Activated effector memory CD4-positive, alpha-beta T cell treated with Interleukin-2 at 50 U/mL for 16 hours (primary cell): ENCODE results near the gene ZNF273.
"Not testable (repeated sequence)": the region's sequence is repeated elsewhere in the genome, so short reads cannot be mapped to it uniquely, and the experiment has no call there.

Source experiments
- DNase-seq: peaks from one replicate; pipeline ENCODE4 v3.0.0-alpha.2; 2020

ZNF273 gene

DNA sequence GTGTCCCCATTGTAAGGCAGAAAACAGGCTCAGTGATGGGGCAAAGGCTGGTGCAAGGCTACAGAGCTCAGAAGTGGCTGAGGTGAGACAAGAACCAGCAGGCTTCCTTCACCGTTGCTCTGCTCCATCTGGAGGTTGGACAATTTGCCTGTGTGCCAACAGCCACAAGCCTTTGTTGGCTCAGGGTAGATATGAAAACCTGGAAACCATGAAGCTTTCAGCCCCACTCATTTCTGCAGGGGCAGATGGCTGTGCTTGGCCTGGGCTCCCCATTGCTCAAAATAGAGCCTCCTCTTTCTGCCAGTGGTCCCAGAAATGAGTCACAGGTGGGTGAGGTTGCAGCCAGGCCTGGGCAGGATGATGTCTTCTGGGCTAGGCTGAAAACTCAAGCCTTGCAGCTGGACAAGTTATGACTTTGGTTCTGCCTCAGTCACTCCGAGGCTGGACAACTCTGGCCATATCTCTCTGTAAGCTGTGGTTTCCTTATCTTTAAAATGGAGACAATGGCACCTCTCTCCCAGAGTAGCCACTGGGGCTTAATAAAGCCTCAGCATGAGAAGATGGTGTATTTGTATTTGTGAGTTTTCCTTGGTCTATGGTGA lies 12.2 kb upstream of the ZNF273 start:
- DNase-seq = no peak

DNA sequence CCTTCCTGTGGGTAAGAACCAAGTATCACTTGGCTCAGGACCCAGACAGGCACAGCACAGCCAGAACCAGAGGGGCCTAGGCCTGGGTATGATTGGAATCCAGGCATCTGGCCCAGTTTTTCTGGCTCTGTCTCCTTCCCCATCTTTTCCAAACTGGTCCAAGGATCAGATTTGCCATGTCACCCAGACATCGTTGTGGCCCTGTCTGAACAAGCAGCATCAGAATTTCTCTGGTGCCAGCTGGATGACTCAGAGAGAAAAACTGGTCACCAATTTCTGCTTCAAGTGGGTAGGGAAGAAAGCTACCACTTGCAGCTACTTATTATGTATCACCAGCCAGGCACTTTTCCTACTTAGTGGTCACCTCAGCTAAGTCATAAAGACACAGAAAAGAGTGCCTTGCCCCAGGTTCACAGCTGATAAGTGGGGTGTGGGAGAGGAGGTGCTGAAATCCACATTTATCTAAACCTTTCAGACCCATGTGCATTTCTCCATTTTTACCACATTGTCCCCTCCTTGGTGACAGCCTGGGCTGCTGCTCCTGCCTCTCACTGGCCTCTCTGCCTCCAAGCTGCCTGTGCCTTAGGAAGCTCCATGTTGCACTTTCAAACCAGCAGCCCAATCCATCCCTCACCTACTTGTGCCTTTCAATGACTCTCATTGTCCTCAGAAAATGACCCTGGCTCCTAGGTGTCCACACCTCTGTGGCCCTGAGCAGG lies 11.6 kb upstream of the ZNF273 start:
- not testable (repeated sequence) for DNase-seq

DNA sequence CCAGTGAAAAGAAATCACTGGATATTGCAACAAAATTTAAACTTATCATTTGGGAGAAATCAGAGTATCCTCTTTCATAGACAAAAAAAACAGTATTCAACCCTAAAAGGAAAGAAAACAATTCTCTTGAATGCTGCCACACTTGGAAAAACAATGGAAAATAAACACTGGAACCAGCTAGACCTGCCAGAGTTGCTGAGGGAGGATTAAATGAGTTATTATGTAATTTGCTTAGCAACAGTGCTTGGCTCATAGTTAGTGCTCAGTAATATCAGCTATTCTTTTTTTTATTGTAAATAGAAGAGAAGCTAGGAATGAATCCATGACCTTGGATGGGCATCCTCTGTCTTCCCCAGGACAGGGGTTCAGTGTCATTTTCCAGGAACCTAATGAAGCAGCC lies 11.0 kb upstream of the ZNF273 start:
- DNase-seq = no peak

- no peak for DNase-seq
Measured at GRCh38 chr7:64892666-64893309, 10.3 kb upstream of the ZNF273 start.

- no peak for DNase-seq
Measured at GRCh38 chr7:64893401-64893800, 9.7 kb upstream of the ZNF273 start.

DNA sequence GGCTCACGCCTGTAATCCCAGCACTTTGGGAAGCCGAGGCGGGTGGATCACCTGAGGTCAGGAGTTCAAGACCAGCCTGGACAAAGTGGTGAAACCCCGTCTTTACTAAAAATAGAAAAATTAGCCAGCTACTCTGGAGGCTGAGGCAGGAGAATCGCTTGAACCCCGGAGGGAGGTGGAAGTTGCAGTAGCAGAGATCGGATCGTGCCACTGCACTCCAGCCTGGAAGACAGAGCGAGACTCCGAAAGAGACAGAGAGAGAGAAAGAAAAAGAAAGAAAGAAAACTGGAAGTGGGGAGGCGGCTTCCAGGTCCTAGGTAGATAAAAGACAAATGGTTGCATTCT lies 640 bp upstream of the ZNF273 start:
- not testable (repeated sequence) for DNase-seq

GRCh38 chr7:64904008-64904407 lies 935 bp downstream of the ZNF273 start:
- DNase-seq = no peak

GRCh38 chr7:64905133-64905532 lies 2.1 kb downstream of the ZNF273 start:
- no peak for DNase-seq

DNA sequence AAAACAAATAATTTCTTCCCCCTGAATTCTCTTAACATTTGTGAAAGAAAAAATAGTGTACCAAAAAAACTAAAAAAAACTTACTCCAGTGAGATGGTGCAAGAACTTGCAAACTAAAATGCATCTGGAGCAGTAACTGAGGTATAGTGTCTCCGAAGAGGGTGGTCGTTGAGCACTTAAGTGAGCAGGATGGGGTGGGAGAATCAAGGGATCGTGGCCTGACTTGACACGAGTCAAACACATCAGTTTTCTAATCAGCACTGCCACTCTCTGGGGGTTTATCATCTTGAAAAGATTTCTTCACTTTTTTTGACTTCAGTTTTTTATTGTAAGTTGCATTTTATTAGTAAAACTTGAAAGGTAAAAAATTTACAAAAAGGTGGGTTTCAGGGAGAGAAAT lies 2.5 kb downstream of the ZNF273 start:
- DNase-seq = no peak

GRCh38 chr7:64907641-64908326 lies 4.7 kb downstream of the ZNF273 start:
- no peak for DNase-seq

DNA sequence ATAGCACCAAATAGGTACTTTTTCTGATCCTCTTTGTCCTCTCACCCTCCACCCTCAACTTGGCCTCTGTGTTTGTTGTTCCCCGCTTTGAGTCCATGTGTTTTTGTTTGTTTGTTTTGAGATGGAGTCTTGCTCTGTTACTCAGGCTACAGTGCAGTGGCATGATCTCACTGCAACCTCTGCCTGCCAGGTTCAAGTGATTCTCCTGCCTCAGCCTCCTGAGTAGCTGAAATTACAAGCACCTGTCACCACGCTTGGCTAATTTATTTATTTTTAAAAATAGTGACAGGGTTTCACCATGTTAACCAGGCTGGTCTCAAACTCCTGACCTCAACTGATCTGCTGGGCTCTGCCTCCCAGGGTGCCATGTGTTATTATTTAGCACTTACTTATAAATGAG lies 5.3 kb downstream of the ZNF273 start:
- DNase-seq = no peak

GRCh38 chr7:64914557-64914956 lies 11.5 kb downstream of the ZNF273 start:
- no peak for DNase-seq

- DNase-seq = not testable (repeated sequence)
Measured at GRCh38 chr7:64915301-64915700, 12.2 kb downstream of the ZNF273 start.

DNA sequence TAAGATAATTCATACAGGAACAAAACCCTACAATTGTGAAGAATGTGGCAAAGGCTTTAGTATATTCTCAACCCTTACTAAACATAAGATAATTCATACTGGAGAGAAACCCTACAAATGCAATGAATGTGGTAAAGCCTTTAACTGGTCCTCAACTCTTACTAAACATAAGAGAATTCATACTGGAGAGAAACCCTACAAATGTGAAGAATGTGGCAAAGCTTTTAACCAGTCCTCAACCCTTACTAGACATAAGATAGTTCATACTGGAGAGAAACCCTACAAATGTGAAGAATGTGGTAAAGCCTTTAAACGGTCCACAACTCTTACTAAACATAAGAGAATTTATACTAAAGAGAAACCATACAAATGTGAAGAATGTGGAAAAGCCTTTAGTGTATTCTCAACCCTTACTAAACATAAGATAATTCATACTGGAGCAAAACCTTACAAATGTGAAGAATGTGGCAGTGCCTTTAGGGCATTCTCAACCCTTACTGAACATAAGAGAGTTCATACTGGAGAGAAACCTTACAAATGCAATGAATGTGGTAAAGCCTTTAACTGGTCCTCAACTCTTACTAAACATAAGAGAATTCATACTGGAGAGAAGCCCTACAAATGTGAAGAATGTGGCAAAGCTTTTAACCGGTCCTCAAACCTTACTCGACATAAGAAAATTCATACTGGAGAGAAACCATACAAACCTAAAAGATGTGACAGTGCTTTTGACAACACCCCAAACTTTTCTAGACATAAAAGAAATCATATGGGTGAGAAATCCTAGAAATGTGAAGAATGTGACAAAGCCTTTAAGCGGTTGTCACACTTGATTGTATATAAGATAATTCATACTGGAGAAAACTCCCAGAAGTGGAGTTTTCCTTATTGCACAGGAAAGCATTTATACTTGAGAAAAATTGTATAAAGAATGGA lies 25.4 kb downstream of the ZNF273 start:
- DNase-seq = not testable (repeated sequence)

GRCh38 chr7:64934478-64934877 lies 31.4 kb downstream of the ZNF273 start:
- no peak for DNase-seq

DNA sequence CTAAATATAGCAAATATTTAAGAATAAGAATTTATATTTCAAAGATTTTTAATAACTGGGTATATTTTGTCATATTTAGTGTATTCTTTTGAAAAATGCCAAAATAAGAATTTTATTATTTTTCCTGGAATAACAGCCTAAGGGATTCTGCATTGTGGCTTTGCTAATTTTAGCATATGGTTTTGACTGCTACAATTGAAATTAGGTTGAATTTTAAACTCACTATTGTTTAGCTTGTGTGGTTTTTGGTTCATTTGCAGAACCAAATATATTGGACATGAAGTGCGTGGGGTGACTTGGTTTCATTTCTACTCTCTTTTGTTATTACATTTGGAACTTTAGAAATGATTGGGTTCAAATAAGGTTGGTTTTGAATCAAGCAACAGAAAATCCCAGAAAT lies 35.5 kb downstream of the ZNF273 start:
- DNase-seq = no peak

DNA sequence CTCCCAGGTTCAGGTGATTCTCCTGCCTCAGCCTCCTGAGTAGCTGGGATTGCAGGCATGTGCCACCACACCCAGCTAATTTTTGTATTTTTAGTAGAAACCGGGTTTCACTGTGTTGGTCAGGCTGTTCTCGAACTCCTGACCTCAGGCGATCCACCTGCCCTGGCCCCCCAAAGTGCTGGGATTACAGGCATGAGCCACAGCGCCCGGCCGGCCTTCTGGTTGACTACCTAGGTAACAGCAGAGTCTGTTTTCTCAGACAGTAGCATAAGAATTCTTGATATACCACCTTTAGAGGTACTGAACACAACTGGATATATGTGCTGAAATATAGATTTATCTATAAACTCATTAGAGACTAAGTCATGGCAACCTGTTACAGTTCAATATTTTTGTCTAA lies 36.9 kb downstream of the ZNF273 start:
- not testable (repeated sequence) for DNase-seq

DNA sequence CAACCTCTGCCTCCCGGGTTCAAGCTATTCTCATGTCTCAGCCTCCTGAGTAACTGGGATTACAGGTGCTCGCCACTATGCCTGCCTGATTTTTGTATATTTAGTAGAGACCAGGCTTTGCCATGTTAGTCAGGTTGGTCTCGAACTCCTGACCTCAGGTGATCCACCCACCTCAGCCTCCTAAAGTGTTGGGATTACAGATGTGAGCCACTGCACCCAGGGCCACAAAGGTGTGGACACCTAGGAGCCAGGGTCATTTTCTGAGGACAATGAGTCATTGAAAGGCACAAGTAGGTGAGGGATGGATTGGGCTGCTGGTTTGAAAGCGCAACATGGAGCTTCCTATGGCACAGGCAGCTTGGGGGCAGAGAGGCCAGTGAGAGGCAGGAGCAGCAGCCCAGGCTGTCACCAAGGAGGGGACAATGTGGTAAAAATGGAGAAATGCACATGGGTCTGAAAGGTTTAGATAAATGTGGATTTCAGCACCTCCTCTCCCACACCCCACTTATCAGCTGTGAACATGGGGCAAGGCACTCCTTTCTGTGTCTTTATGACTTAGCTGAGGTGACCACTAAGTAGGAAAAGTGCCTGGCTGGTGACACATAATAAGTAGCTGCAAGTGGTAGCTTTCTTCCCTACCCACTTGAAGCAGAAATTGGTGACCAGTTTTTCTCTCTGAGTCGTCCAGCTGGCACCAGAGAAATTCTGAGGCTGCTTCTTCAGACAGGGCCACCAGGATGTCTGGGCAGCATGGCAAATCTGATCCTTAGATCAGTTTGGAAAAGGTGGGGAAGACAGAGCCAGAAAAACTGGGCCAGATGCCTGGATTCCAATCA lies 41.8 kb downstream of the ZNF273 start:
- not testable (repeated sequence) for DNase-seq

- DNase-seq = no peak
Measured at GRCh38 chr7:64945503-64946175, 42.6 kb downstream of the ZNF273 start.

DNA sequence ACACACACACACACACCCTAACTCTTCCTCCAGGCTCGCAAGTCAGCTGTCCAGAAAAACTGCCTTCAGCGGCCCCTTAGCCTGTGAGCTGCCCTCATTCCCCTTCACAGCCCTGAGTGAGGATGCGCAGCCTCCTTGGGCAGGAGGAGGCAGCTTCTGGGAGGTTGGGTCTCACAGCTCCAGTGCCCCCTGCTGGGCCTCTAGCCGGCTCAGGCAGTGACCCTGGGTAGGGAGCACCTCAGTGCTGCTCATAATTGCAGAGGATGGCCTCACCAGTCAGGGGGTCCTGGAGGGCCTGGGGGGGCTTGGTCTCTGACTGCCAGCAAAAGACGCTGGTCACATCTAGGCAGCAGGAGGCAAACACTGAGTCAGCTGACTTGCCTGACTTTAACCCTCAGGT lies 43.7 kb downstream of the ZNF273 start:
- no peak for DNase-seq
